ENCODE results near the gene THYN1.

The THYN1 gene

GRCh38 chr11:134277183-134278001 lies 24.2 kb upstream of the THYN1 start:
- H3K4me3 ChIP-seq (ENCODE audit: low read depth, low read length, poor library complexity, severe bottlenecking), result no peak overlapping the region
- H3K9me2 ChIP-seq (ENCODE audit: low read depth, low read length), result no peaks in the 10 kb centered on the region
- no peaks in the 10 kb centered on the region for H3K79me2 ChIP-seq (ENCODE audit: insufficient read depth, low read length)
- no peaks in the 10 kb centered on the region for H3F3A ChIP-seq (ENCODE audit: insufficient read depth, low read length)
- no peak overlapping the region for H3K4me2 ChIP-seq (ENCODE audit: low read length)
- no peaks in the 10 kb centered on the region for H3K27me3 ChIP-seq (ENCODE audit: insufficient read depth, low read length)
- TF ChIP-seq EZH2 (IDR thresholded peaks at IDR 0.05; ENCODE audit: borderline replicate concordance, low read length) (no peak), CTCF (IDR thresholded peaks at IDR 0.05; ENCODE audit: low read length) (no peak)
- no peaks in the 10 kb centered on the region for H3K36me3 ChIP-seq (ENCODE audit: insufficient read depth, low read length)
- H3K27ac ChIP-seq (ENCODE audit: low read depth, low read length, poor library complexity, severe bottlenecking), result no peak overlapping the region
- no peak overlapping the region for H2AFZ ChIP-seq (ENCODE audit: low read length)
- no peaks in the 10 kb centered on the region for H3K4me1 ChIP-seq (ENCODE audit: insufficient read depth, low read length, severe bottlenecking)
- no peaks in the 10 kb centered on the region for H4K20me1 ChIP-seq (ENCODE audit: insufficient read depth, low read length)
- H3K9ac ChIP-seq (ENCODE audit: low read length), result no peak overlapping the region
- H3K9me3 ChIP-seq (ENCODE audit: low read length), result no peaks in the 10 kb centered on the region

- Histone ChIP-seq H3K27me3 (ENCODE audit: insufficient read depth, low read length) (no peaks in the 10 kb centered on the region), H2AFZ (ENCODE audit: low read length) (no peak overlapping the region), H3K27ac (ENCODE audit: low read depth, low read length, poor library complexity, severe bottlenecking) (no peak overlapping the region), H3K4me3 (ENCODE audit: low read depth, low read length, poor library complexity, severe bottlenecking) (no peak overlapping the region), H4K20me1 (ENCODE audit: insufficient read depth, low read length) (no peaks in the 10 kb centered on the region), H3K4me2 (ENCODE audit: low read length) (no peak overlapping the region), H3K4me1 (ENCODE audit: insufficient read depth, low read length, severe bottlenecking) (no peaks in the 10 kb centered on the region), H3K79me2 (ENCODE audit: insufficient read depth, low read length) (no peaks in the 10 kb centered on the region), H3K9me2 (ENCODE audit: low read depth, low read length) (no peaks in the 10 kb centered on the region), H3K9ac (ENCODE audit: low read length) (no peak overlapping the region), H3F3A (ENCODE audit: insufficient read depth, low read length) (no peaks in the 10 kb centered on the region), H3K9me3 (ENCODE audit: low read length) (no peaks in the 10 kb centered on the region), H3K36me3 (ENCODE audit: insufficient read depth, low read length) (no peaks in the 10 kb centered on the region)
- TF ChIP-seq EZH2 (IDR thresholded peaks at IDR 0.05; ENCODE audit: borderline replicate concordance, low read length) (no peak), CTCF (IDR thresholded peaks at IDR 0.05; ENCODE audit: low read length) (no peak)
Measured at GRCh38 chr11:134276396-134277182, 23.4 kb upstream of the THYN1 start.

GRCh38 chr11:134275534-134276395 lies 22.6 kb upstream of the THYN1 start, which contains the start of gene GLB1L3:
Gene GLB1L3, plus strand, starts transcription at chr11:134276379. Its CDS starts 362 bp downstream, at chr11:134276741.
- Histone ChIP-seq H2AFZ (ENCODE audit: low read length) (no peak within 1 kb of the TSS), H3K27ac (ENCODE audit: low read depth, low read length, poor library complexity, severe bottlenecking) (no peak within 1 kb of the TSS), H4K20me1 (ENCODE audit: insufficient read depth, low read length) (no peaks in the 10 kb centered on the region), H3K79me2 (ENCODE audit: insufficient read depth, low read length) (no peaks in the 10 kb centered on the region), H3K4me1 (ENCODE audit: insufficient read depth, low read length, severe bottlenecking) (no peaks in the 10 kb centered on the region), H3F3A (ENCODE audit: insufficient read depth, low read length) (no peaks in the 10 kb centered on the region), H3K27me3 (ENCODE audit: insufficient read depth, low read length) (no peaks in the 10 kb centered on the region), H3K9me2 (ENCODE audit: low read depth, low read length) (no peaks in the 10 kb centered on the region), H3K9me3 (ENCODE audit: low read length) (no peaks in the 10 kb centered on the region), H3K36me3 (ENCODE audit: insufficient read depth, low read length) (no peaks in the 10 kb centered on the region), H3K9ac (ENCODE audit: low read length) (no peak within 1 kb of the TSS), H3K4me2 (ENCODE audit: low read length) (no peak within 1 kb of the TSS), H3K4me3 (ENCODE audit: low read depth, low read length, poor library complexity, severe bottlenecking) (no peak within 1 kb of the TSS)
- TF ChIP-seq CTCF (IDR thresholded peaks at IDR 0.05; ENCODE audit: low read length), result no peak
- no peak for TF ChIP-seq EZH2 (IDR thresholded peaks at IDR 0.05; ENCODE audit: borderline replicate concordance, low read length)
